T-helper 2 cell treated with Interferon-gamma antibody and Interleukin-4, amounts not matched to agents 100 ng/mL and 5 ng/mL, for 36 hours (primary cell): ENCODE measurements around the gene DDI2. TPM values are rescaled to one million over a fixed set of nuclear protein-coding genes. Genes with fewer than 3 reads are reported as not detected.

Source experiments
- intact Hi-C: fragments of 100-400 bp; cut with micrococcal nuclease; formaldehyde crosslinking; loops from one replicate; pipeline ENCODE4 v1.15.1; 2023
- total RNA-seq: library from RNA; stranded (reverse); gene quantifications from 2 replicates; pipeline ENCODE4 v1.2.3, GENCODE V29; 2022

Gene DDI2
- total RNA-seq, 1 donor from 2014 or later = 33.7 TPM

GRCh38 chr1:15700508-15700907 is 83.2 kb downstream of the DDI2 start:
- intact Hi-C loops = no loop called here

GRCh38 chr1:15701784-15702183 is 84.5 kb downstream of the DDI2 start:
- intact Hi-C loops = no loop called here

- intact Hi-C loops = no loop called here
These were observed 85.7 kb downstream of the DDI2 start for GRCh38 chr1:15702722-15703550.

- intact Hi-C loops = no loop called here
These were observed 86.3 kb downstream of the DDI2 start for GRCh38 chr1:15703562-15703961.

- intact Hi-C loops = no loop called here
These were observed 87.4 kb downstream of the DDI2 start for GRCh38 chr1:15704526-15705183.

GRCh38 chr1:15705184-15705566 is 87.9 kb downstream of the DDI2 start:
- intact Hi-C loops = no loop called here

GRCh38 chr1:15706751-15707150 is 89.5 kb downstream of the DDI2 start:
- intact Hi-C loops = no loop called here

GRCh38 chr1:15707239-15707925 is 90.1 kb downstream of the DDI2 start:
- intact Hi-C loops = no loop called here

- intact Hi-C loops = no loop called here
These were observed 91.4 kb downstream of the DDI2 start for GRCh38 chr1:15708486-15709137.

GRCh38 chr1:15709226-15709625 is 92.0 kb downstream of the DDI2 start:
- intact Hi-C loops = no loop called here

GRCh38 chr1:15712168-15712567 is 94.9 kb downstream of the DDI2 start:
- intact Hi-C loops = no loop called here

- intact Hi-C loops = no loop called here
These were observed 97.3 kb downstream of the DDI2 start for GRCh38 chr1:15714406-15715136.

GRCh38 chr1:15717418-15718125 is 100.3 kb downstream of the DDI2 start:
- intact Hi-C loops = no loop called here

GRCh38 chr1:15718199-15718601 is 100.9 kb downstream of the DDI2 start:
- intact Hi-C loops = no loop called here

Other genes with a start within 250 kb of the DDI2 start
- 109 and 110 TPM in 2 replicates for gene EFHD2, start 207.6 kb upstream of the DDI2 start, total RNA-seq
- 0.66 and 1.0 TPM in 2 replicates for gene CTRC, start 179.0 kb upstream of the DDI2 start, total RNA-seq
- not detected in 2 replicates for gene CELA2A, start 160.7 kb upstream of the DDI2 start, total RNA-seq
- not detected in 2 replicates for gene CELA2B, start 141.4 kb upstream of the DDI2 start, total RNA-seq
- gene CASP9, start 93.2 kb upstream of the DDI2 start, total RNA-seq = 17.4 and 18.3 TPM in 2 replicates
- 18.5 and 20.6 TPM in 2 replicates for gene DNAJC16, start 90.6 kb upstream of the DDI2 start, total RNA-seq
- 20.2 and 20.4 TPM in 2 replicates for gene AGMAT, start 32.4 kb upstream of the DDI2 start, total RNA-seq
- 49.3 and 56.7 TPM in 2 replicates for gene PLEKHM2, start 66.9 kb downstream of the DDI2 start, total RNA-seq
- 2.1 and 2.5 TPM in 2 replicates for gene SLC25A34, start 118.8 kb downstream of the DDI2 start, total RNA-seq
- gene TMEM82, start 125.0 kb downstream of the DDI2 start, total RNA-seq = not detected in 2 replicates
- not detected in 2 replicates for gene FBLIM1, start 141.3 kb downstream of the DDI2 start, total RNA-seq
- 1.4 and 1.9 TPM in 2 replicates for gene UQCRHL, start 190.2 kb downstream of the DDI2 start, total RNA-seq
- gene SPEN, start 230.2 kb downstream of the DDI2 start, total RNA-seq = 63.0 and 64.1 TPM in 2 replicates